ENCODE measurements around the gene TNS3.

Gene TNS3

DNA sequence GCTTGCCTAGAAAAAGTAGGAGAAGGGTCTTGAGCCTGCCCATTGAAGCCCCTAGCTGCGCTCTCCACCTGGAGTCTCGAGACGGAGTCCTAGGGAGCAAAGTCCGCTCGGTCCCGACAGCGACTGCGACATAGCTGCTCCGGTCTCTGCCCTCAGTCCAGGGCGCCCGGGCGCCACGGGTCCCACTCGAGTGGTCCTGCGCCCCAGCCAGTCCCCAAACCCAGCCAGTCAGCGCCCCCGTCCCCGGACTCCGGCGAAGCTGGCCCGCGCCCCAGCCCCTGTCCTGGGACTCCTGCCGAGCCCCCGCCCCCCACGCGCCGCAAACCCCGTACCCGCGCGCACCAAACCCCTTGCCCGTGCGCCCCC, 490 bp downstream of the TNS3 start:
- DNase-seq (ENCODE audit: low read depth in 2 of 2), result no peak

- no peak for DNase-seq (ENCODE audit: low read depth in 2 of 2)
Measured at GRCh38 chr7:47580811-47581331, 1.0 kb downstream of the TNS3 start.

GRCh38 chr7:47580175-47580706, 1.7 kb downstream of the TNS3 start:
- DNase-seq (ENCODE audit: low read depth in 2 of 2), result no peak

GRCh38 chr7:47579458-47579857, 2.5 kb downstream of the TNS3 start:
- DNase-seq (ENCODE audit: low read depth in 2 of 2), result no peak

GRCh38 chr7:47578579-47579270, 3.2 kb downstream of the TNS3 start:
- DNase-seq (ENCODE audit: low read depth in 2 of 2), result no peak

- DNase-seq (ENCODE audit: low read depth in 2 of 2), result no peak
Measured at GRCh38 chr7:47577321-47577919, 4.5 kb downstream of the TNS3 start.

DNA sequence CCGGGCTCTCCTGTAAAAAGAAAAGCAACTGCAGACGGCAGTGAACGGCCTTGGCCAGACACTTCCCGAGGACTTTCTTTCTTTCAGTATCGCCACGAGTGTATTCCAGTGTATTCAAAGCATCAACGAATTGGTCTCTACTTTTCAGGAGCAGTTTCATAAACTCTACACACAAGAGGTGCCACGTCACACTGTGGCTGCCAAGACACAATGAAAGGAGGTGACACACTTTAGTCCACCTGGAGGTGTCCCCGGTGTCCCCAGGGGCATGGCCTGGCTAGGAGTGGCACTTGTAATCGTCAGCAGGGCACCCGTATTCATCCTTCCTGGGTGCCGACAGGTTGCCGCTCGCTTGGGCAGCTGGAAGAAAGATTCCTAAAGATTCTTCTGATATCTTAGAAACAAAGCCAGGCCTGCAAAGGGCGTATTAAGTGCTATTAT, 5.0 kb downstream of the TNS3 start:
- no peak for DNase-seq (ENCODE audit: low read depth in 2 of 2)

DNA sequence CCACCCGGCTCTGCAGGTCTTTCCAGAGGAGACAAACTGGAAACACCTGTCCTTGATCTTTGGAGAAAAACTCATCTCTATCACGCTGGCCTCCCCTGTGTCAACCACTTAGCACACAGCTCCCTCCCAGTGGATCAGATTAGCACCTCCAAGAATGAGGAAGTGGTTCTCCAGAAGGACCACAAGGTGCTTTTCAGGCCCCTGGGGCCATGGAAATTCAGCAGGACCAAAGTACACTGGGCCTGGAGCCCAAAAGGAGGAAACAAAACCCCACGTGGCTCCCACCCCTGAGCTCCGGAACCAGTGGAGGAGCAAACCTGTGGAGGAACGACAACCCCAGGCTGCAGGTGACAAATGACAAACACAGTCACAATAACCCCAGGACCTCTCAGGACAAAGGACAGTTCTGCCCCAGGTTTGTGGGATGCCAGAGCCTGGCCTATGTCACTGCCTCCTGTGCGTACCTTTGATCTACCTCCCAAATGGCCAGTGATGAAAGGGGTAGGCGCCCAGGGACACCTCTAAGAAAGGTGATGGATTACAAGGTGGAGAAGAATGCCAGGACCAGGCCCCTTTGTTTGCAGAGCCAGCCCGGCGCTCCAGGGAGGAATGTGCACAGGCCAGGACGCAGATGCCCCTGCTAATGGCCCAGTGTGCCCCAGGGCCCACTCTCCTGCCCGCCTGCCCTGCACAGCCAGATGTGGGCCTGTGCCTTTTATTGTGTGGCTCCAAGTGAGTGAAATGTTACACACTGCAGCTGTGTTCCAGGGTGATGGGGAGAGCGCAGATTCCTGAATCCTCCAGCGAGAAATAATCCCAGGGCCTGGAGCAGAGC, 5.7 kb downstream of the TNS3 start:
- no peak for DNase-seq (ENCODE audit: low read depth in 2 of 2)

- DNase-seq (ENCODE audit: low read depth in 2 of 2), result no peak
Measured at GRCh38 chr7:47574482-47575329, 7.2 kb downstream of the TNS3 start.

DNA sequence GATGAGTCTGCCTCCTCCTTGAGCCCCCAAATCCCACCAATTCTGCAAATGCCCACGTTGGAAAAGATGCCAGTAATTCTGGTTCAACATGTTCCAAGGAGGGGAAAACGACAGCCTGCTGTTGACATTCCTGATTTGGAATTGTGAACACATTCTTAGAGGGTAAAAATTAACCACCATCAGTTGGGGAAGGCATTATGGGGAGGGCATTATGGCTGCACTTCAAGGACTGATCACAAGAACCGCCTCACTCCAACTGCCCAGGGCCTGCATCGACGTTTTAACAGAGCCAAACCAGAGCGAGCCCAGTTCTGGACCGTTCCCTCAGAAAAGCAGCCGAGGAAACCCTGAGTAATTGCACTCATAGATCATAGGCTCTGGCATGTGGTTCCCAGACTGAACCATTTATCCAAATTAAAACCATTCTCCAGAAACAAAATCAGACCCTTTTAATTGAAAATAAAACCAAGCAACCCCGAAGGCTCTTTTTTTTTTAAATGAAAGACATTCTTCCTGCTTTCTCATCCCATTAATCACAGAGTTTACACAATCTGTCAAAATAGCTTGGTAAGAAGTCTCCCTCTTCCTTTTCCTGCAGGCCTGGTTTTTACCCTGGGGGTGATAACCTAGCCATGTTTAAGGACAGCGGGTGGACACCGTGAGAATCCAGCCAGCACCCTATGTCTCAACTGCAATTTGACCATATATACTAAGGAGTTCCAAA, 8.0 kb downstream of the TNS3 start:
- no peak for DNase-seq (ENCODE audit: low read depth in 2 of 2)

GRCh38 chr7:47572939-47573757, 8.8 kb downstream of the TNS3 start:
- DNase-seq (ENCODE audit: low read depth in 2 of 2), result no peak

GRCh38 chr7:47572094-47572445, 9.8 kb downstream of the TNS3 start:
- DNase-seq (ENCODE audit: low read depth in 2 of 2), result no peak

DNA sequence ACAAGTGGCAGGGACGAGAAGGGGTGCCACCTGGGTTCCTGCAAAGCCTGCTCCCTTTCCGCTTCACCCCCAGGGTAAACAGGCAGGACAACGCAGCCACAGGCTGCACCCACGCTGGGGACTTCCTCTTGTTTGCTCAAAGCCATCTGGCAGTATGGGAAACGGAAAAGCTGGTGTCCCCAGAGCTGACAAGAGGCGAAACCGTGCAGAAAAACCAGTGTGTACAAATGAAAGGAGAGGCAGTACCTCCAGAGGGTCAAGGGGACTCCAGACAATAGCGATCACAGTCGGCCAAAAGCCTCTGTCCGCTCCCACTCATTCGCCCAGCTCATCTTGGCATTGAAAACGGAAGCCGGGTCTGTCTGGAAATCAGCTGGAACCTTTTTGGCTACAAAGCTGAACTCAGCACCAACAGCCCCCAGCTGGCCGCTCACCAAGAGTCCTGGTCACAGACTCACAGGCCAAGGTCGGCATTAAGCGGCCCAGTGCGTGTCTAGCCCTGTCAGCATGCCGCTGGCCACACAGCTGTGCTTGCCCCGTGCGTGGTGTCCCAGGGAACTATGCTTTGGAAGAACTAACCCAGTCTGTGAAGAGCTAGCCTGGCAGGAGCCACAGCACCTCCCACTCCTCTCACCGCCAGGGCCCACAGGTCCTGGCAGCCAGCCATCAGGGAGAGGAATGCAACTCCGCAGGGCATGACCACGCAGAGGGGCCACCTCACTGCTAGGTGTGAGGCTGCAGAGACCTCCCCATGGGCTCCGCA, 10.4 kb downstream of the TNS3 start:
- no peak for DNase-seq (ENCODE audit: low read depth in 2 of 2)

GRCh38 chr7:47570649-47571050, 11.3 kb downstream of the TNS3 start:
- no peak for DNase-seq (ENCODE audit: low read depth in 2 of 2)

GRCh38 chr7:47568547-47568946, 13.4 kb downstream of the TNS3 start:
- DNase-seq (ENCODE audit: low read depth in 2 of 2), result no peak

- no peak for DNase-seq (ENCODE audit: low read depth in 2 of 2)
Measured at GRCh38 chr7:47568056-47568455, 13.9 kb downstream of the TNS3 start.

- DNase-seq (ENCODE audit: low read depth in 2 of 2), result no peak
Measured at GRCh38 chr7:47565640-47566250, 16.2 kb downstream of the TNS3 start.

GRCh38 chr7:47563521-47563920, 18.4 kb downstream of the TNS3 start:
- DNase-seq (ENCODE audit: low read depth in 2 of 2), result no peak

All from stimulated activated CD4-positive, alpha-beta T cell treated with anti-CD3 and anti-CD28 coated beads, Interleukin-1b, Interleukin-23, amount 100 ng/mL, for 4 hours (primary cell).